LHCN-M2 (cell line): Measurements from ENCODE around the gene TOX2. TPM values are rescaled to one million over a fixed set of nuclear protein-coding genes. Genes with fewer than 3 reads are reported as not detected.

ENCODE experiments used
- DNase-seq: peaks from one replicate; pipeline ENCODE4 v3.0.0-alpha.2; 2012; ENCODE audit warnings: low read depth
- total RNA-seq: library from RNA; depleted of rRNA; stranded (reverse); fragments of >200 nt; gene quantifications from 2 replicates; pipeline ENCODE4 v1.2.3, GENCODE V29; 2014

TOX2 gene
- total RNA-seq, 1 experiment from 2014 or later: 1.6 TPM

GRCh38 chr20:44075191-44075949 is 160.7 kb downstream of the TOX2 start:
- no peak for DNase-seq

- DNase-seq: no peak
Measured at GRCh38 chr20:44075950-44076232, 161.2 kb downstream of the TOX2 start.

GRCh38 chr20:44079291-44079690 is 164.6 kb downstream of the TOX2 start:
- peak; percentile 50 for DNase-seq

- DNase-seq: no peak
Measured at GRCh38 chr20:44080064-44080463, 165.4 kb downstream of the TOX2 start.

GRCh38 chr20:44080646-44081267 is 166.1 kb downstream of the TOX2 start:
- DNase-seq: peak; percentile 71

GRCh38 chr20:44081476-44081875 is 166.8 kb downstream of the TOX2 start:
- no peak for DNase-seq

- no peak for DNase-seq
Measured at GRCh38 chr20:44081888-44082287, 167.2 kb downstream of the TOX2 start.

GRCh38 chr20:44083220-44083933 is 168.7 kb downstream of the TOX2 start:
- DNase-seq: peak; percentile 29

GRCh38 chr20:44084439-44084838 is 169.8 kb downstream of the TOX2 start:
- no peak for DNase-seq

GRCh38 chr20:44084891-44085290 is 170.2 kb downstream of the TOX2 start:
- no peak for DNase-seq

GRCh38 chr20:44085616-44086434 is 171.2 kb downstream of the TOX2 start:
- no peak for DNase-seq

GRCh38 chr20:44087051-44087856 is 172.6 kb downstream of the TOX2 start:
- no peak for DNase-seq

GRCh38 chr20:44087857-44088120 is 173.1 kb downstream of the TOX2 start:
- DNase-seq: no peak

- peak; percentile 76 for DNase-seq
Measured at GRCh38 chr20:44089987-44090674, 175.5 kb downstream of the TOX2 start.

- no peak for DNase-seq
Measured at GRCh38 chr20:44091026-44091425, 176.4 kb downstream of the TOX2 start.

GRCh38 chr20:44092551-44093248 is 178.0 kb downstream of the TOX2 start:
- peak; percentile 55 for DNase-seq

- no peak for DNase-seq
Measured at GRCh38 chr20:44093249-44093582, 178.6 kb downstream of the TOX2 start.

- no peak for DNase-seq
Measured at GRCh38 chr20:44095831-44096230, 181.2 kb downstream of the TOX2 start.

GRCh38 chr20:44097521-44098255 is 183.0 kb downstream of the TOX2 start:
- DNase-seq: no peak

- DNase-seq: no peak
Measured at GRCh38 chr20:44098256-44098630, 183.6 kb downstream of the TOX2 start.
